Germinal center (tissue), 1 donor: Measurements from ENCODE around the gene DAP.
"Not testable (repeated sequence)": the region's sequence is repeated elsewhere in the genome, so short reads cannot be mapped to it uniquely, and the experiment has no call there.

Source experiments
- DNase-seq: peaks from one replicate; pipeline ENCODE4 v3.0.0; 2012; ENCODE audit warnings: mixed read lengths, low spot score

The DAP gene

GRCh38 chr5:10653043-10653442 is 108.0 kb downstream of the DAP start:
- DNase-seq, result no peak

- no peak for DNase-seq
Observed at GRCh38 chr5:10652606-10653005, 108.4 kb downstream of the DAP start.

- DNase-seq, result no peak
Observed at GRCh38 chr5:10652151-10652550, 108.9 kb downstream of the DAP start.

- DNase-seq, result no peak
Observed at GRCh38 chr5:10649666-10650380, 111.2 kb downstream of the DAP start.

GRCh38 chr5:10648806-10649665 is 112.0 kb downstream of the DAP start:
- no peak for DNase-seq

GRCh38 chr5:10647640-10648039 is 113.4 kb downstream of the DAP start:
- DNase-seq, result no peak

GRCh38 chr5:10645671-10646070 is 115.4 kb downstream of the DAP start:
- no peak for DNase-seq

DNA sequence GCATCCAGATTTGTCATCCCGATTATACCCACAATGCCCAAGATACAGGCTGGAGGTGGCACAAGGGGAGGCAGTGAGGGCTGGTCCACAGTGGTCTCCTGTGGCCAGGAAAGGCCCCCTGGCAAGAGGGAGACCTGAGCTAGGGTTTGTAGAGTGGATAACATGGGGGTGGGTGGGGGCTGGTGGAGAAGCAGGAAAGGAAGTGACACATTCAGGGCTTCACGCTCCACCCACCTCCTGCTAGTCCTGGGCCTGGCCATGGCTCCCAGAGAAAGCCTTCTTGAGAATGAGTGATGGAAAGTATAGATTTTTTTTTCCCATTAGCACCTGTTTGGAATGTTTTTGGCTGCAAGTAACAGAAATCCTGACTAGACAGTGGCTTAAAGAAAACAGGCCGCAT is 115.9 kb downstream of the DAP start:
- DNase-seq, result no peak

- DNase-seq, result no peak
Observed at GRCh38 chr5:10644192-10644591, 116.8 kb downstream of the DAP start.

GRCh38 chr5:10642367-10642766 is 118.7 kb downstream of the DAP start:
- DNase-seq, result no peak

GRCh38 chr5:10639846-10640368 is 121.1 kb downstream of the DAP start:
- DNase-seq, result no peak

DNA sequence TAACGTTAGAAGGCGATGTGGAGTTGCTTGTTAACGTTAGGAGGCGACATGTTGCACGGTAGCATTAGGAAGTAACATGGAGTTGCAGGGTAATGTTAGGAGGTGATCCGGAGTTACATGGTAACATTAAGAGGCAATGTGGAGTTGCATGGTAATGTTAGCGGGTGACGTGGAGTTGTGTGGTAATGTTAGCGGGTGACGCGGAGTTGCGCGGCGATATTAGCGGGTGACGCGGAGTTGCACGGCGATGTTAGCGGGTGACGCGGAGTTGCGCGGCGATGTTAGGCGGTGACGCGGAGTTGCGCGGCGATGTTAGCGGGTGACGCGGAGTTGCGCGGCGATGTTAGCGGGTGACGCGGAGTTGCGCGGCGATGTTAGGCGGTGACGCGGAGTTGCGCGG is 122.3 kb downstream of the DAP start:
- DNase-seq, result not testable (repeated sequence)

DNA sequence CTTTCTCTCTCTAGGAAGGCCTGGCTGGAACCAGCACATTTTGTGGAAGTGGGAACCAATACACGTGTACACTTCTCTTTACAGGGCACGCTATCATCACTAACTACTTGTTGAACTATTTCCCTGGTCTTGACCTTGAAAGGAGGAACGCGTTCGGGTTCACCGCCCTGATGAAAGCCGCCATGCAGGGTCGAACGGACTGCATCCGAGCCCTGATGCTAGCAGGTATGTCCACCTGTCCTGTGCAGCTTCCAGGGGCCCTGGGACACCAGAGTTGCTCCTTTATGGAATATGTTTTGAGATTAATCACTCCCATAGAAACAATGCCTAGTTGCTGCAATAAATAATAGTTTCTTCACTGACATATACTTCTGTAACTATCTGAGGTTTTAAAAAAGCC is 123.1 kb downstream of the DAP start:
- DNase-seq, result no peak

GRCh38 chr5:10636363-10637142 is 124.5 kb downstream of the DAP start:
- DNase-seq, result no peak

- no peak for DNase-seq
Observed at GRCh38 chr5:10635867-10636350, 125.1 kb downstream of the DAP start.

DNA sequence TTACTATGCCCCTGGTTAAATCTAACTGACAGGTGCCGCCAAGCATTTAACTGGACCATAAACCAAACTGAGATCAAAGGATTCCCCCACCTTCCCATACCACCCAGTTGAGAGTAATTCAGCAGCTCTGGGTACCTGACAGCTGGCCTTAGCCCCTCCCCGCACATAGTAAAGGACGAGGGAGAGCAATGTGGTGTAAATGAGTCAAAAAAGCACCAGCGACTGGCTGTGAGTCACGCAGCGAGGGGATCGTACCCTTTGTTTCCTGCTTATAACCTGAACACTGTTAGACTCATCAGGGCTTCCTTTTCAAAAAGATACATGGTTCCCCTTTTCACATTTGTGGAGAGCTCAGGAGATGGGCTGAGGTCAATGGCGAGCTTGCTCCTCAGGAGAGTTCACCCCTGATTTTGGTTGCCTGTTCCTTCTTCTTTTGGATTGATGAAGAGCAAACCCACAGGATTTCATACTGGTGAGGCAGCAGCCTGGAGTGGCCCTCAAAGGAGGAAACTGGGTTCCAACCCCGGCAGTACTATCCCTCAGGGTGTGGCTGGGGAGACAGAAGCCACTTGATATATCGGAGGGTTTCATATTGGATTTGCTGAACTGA is 125.7 kb downstream of the DAP start:
- DNase-seq, result peak; percentile 73

GRCh38 chr5:10634562-10634961 is 126.5 kb downstream of the DAP start:
- no peak for DNase-seq

GRCh38 chr5:10634050-10634449 is 127.0 kb downstream of the DAP start:
- DNase-seq, result peak; percentile 64

DNA sequence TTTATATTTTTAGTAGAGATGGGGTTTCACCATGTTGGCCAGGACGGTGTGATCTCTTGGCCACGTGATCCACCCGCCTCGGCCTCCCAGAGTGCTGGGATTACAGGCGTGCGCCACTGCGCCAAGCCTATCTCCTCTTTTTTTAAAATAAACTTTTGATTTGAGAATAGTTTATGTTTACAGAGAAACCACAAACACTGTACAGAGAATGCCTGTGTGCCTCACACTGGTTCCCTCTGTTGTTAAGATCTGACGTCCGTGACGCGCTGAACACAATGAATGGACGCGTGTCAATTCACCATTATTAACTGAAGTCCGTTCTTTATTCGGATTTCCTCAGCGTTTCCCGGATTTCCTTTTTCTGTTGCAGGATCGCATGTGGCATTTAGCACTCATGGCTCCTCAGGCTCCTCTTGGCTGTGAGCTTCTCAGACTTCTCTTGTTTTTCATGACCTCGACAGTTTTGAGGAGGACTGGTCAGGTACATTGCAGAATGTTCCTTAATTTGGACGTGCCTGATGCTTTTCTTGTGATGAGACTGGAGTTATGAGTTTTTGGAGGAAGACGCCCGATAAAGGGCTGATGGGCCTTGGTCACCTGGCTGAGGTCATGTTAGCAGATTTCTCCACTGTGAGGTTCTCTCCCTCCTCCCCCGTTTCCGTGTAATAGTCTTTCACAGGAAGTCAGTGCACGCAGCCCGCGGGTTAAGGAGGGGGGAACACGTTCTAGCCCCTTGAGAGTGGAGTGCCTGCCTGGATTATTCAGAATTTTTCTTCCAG is 127.6 kb downstream of the DAP start:
- DNase-seq, result no peak

DNA sequence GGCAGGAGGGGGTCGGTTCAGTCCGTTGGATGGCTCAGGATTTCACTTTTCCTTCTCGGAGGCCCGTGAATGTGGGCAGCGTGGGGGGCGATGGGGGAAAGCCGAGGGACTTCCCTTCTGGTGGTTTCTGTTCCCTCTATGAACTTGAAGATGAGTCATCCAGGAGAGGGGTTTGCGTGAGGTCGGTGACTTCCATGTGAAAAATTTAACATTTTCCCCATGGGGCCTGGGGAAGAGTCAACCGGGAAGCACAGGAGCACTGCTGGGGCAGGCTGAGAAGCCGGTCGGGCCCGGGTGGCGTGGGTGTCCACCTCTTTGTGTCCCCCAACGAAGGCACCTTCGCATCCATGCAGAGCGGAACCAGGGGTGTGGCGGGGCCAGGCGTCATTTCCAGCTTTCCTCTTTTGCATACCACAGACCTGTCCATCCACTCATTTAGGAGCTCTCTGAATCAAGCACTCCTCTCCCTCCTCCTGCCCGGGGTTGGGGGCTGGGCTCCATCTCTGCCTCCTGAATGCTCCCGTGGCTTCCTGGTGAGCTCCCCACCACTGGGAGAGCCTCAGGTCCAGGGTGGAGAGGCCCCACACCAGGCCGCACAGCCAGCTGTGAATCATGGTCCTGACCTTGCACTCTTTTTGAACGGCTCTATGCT is 128.8 kb downstream of the DAP start:
- peak; percentile 78 for DNase-seq
